Measurements from ENCODE around the gene ADGRA1. TPM values are rescaled to one million over a fixed set of nuclear protein-coding genes. Genes with fewer than 3 reads are reported as not detected.

Gene ADGRA1
- total and polyA plus RNA-seq, 2 of the 13 experiments (the other 11 are each of a cell fraction or from before 2014, with no cell fraction given): not detected

DNA sequence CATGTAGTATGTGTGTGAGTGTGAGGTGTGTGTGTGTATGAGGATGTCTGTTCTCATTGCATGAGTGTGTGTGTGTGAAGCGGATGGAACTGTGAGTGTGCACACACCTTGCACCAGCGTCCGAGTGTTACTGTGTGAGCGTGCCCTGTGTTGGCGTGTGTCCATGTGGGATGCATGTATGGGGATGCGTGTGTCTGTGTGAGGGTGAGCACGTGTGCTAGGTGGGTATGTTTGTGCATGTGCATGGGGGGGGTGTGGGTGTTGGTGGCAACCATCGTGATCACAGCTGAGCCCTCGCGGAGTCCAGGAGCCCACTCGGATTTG is 78.7 kb downstream of the ADGRA1 start (continued):
- TF ChIP-seq, protein P1, sequence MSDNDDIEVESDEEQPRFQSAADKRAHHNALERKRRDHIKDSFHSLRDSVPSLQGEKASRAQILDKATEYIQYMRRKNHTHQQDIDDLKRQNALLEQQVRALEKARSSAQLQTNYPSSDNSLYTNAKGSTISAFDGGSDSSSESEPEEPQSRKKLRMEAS (IDR thresholded peaks at IDR 0.05): no peak
- TF ChIP-seq ZNF337 (CRISPR knock-in tag; IDR thresholded peaks at IDR 0.05; ENCODE audit: borderline replicate concordance, low read depth): no peak
- TF ChIP-seq ZNF24 (IDR thresholded peaks at IDR 0.05): no peak
- TF ChIP-seq ZSCAN5A (CRISPR knock-in tag; IDR thresholded peaks at IDR 0.05; ENCODE audit: borderline replicate concordance): no peak

GRCh38 chr10:133166828-133167692 is 79.3 kb downstream of the ADGRA1 start:
- no peaks in the 10 kb centered on the region for H3K79me2 ChIP-seq (ENCODE audit: insufficient read depth, low read length)
- in situ Hi-C loops (cut with HindIII; ENCODE audit: extremely low pct_ligation_motif_present, low pct_unique_long_range_greater_than_20kb): no loop called here
- peaks cover 1 to 12% of the 10 kb centered on the region in 2 experiments; a peak in 4 of 5 replicates for H3K27me3 ChIP-seq (ENCODE audit: control insufficient read depth in 1 of 2, insufficient read depth in 2 of 2, low read length in 2 of 2)
- H3K27ac ChIP-seq (ENCODE audit: extremely low read length, insufficient read depth, low read length): no peak overlapping the region
- FAIRE-seq: no peak
- no peak overlapping the region for H2AFZ ChIP-seq (ENCODE audit: low read length)
- POLR2A ChIA-PET: no interaction called here
- CTCF ChIA-PET (ENCODE audit: low intra/inter-chr PET ratio, low total read pairs): no interaction called here
- no peak overlapping the region for H3K9ac ChIP-seq (ENCODE audit: insufficient read depth, low read depth, low read length)
- no peaks in the 10 kb centered on the region for H3K9me3 ChIP-seq (ENCODE audit: low read length)
- H3K4me2 ChIP-seq (ENCODE audit: low read depth, low read length): no peak overlapping the region
- H3K4me1 ChIP-seq (ENCODE audit: insufficient read depth, low read length): peaks cover 7% of the 10 kb centered on the region
- H4K20me1 ChIP-seq (ENCODE audit: insufficient read depth, low read length): no peaks in the 10 kb centered on the region
- DNase-seq (ENCODE audit: low spot score): no peak
- no peak overlapping the region for H3K4me3 ChIP-seq (replicated peaks in 1 of 3; ENCODE audit: insufficient read depth in 1 of 3, low read depth in 2 of 3, low read length in 3 of 3)
- TF ChIP-seq, protein P2, sequence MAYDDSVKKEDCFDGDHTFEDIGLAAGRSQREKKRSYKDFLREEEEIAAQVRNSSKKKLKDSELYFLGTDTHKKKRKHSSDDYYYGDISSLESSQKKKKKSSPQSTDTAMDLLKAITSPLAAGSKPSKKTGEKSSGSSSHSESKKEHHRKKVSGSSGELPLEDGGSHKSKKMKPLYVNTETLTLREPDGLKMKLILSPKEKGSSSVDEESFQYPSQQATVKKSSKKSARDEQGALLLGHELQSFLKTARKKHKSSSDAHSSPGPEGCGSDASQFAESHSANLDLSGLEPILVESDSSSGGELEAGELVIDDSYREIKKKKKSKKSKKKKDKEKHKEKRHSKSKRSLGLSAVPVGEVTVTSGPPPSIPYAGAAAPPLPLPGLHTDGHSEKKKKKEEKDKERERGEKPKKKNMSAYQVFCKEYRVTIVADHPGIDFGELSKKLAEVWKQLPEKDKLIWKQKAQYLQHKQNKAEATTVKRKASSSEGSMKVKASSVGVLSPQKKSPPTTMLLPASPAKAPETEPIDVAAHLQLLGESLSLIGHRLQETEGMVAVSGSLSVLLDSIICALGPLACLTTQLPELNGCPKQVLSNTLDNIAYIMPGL (CRISPR knock-in tag; IDR thresholded peaks at IDR 0.05; ENCODE audit: borderline replicate concordance in 1 of 2, low read depth in 1 of 2): no peak
- TF ChIP-seq HIVEP1 (CRISPR knock-in tag; IDR thresholded peaks at IDR 0.05) (no peak), ZNF572 (CRISPR knock-in tag; IDR thresholded peaks at IDR 0.05) (no peak), RNF2 (conservative IDR thresholded peaks at IDR 0.05; ENCODE audit: low read depth) (no peak), ELF1 (CRISPR knock-in tag; IDR thresholded peaks at IDR 0.05) (no peak), BCL3 (CRISPR knock-in tag; IDR thresholded peaks at IDR 0.05) (no peak), ZNF546 (CRISPR knock-in tag; conservative IDR thresholded peaks at IDR 0.05) (no peak), ZNF7 (CRISPR knock-in tag; IDR thresholded peaks at IDR 0.05) (no peak), ZFAT (CRISPR knock-in tag; conservative IDR thresholded peaks at IDR 0.05) (no peak)
- 79% methylated on average over 40 of the region's 66 CpGs for WGBS (ENCODE audit: low lambda C conversion rate)
- intact Hi-C loops (cut with micrococcal nuclease; ENCODE audit: unreplicated experiment): no loop called here
- BruUV-seq (replicated peaks): no TSS peak
- no peaks in the 10 kb centered on the region for H3K36me3 ChIP-seq (replicated peaks in 1 of 2; ENCODE audit: control insufficient read depth in 1 of 2, insufficient read depth in 2 of 2, low read length in 2 of 2)
- ATAC-seq: no peak

Data from HepG2 (cell line).